ENCODE results near the gene HMG20B. TPM values are rescaled to one million over a fixed set of nuclear protein-coding genes. Genes with fewer than 3 reads are reported as not detected.
A peak's percentile ranks its signal among the peaks of the same experiment; 100 is the strongest.

The HMG20B gene
- polyA plus RNA-seq, 1 donor (not counting 4 experiments of a cell fraction or from before 2014, with no cell fraction given) = 27.9 TPM

DNA sequence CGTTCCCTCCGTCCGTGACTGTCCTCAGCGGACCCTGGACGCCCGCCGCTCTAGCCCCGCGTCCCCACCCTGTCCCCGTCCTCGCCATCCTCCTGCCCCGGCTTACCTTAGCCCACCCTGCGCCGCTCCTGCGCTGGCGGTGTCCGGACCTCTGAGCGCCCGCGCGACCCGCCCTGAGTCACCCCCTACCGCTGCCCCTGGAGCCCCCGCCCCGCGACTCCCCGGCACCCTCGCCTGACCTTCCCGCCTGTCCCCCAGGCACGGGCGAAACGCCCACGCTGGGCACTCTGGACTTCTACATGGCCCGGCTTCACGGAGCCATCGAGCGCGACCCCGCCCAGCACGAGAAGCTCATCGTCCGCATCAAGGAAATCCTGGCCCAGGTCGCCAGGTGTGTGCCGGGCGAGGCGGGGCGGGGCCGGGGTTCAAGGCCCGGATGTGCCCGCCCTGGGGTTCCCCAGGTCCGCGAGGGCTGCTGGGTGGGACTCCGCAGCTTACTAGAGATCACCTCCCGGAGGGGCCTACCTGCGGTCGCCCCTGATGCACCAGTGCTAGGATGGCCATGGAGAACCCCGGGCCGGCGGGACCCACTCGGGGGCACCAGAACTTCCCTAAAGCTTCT, 5.1 kb downstream of the HMG20B start:
- H3K27ac ChIP-seq (ENCODE audit: control insufficient read depth, insufficient read depth, low read length) = no peak overlapping the region
- dilution Hi-C loops (cut with MboI; ENCODE audit: extremely low pct_ligation_motif_present, low sequenced_read_pairs) = no loop called here

DNA sequence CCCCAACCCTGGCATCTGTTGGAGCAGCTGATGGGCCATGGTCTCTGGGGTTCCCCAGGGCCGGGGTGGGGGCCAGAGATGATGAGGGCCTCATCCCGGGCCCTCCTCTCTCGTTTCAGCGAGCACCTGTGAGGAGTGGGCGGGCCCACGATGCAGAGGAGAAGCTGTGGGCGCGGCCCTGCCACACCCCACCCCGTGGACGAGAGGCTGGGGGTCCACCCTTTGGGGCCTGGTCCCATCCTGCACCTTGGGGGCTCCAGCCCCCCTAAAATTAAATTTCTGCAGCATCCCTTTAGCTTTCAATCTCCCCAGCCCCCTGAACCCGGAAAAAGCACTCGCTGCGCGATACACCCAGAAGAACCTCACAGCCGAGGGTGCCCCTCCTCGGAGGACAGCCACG, 5.6 kb downstream of the HMG20B start:
- FAIRE-seq (no peak), DNase-seq (ENCODE audit: low read depth, low spot score) (no peak)
- Histone ChIP-seq H3K27me3 (ENCODE audit: control insufficient read depth, extremely low read depth, insufficient read depth, low read length) (peaks cover 3% of the 10 kb centered on the region), H3K4me1 (ENCODE audit: control insufficient read depth, extremely low read depth, insufficient read depth, low read length) (peaks cover 11% of the 10 kb centered on the region), H4K20me1 (ENCODE audit: control insufficient read depth, extremely low read depth, insufficient read depth, low read length) (no peaks in the 10 kb centered on the region), H3K79me2 (ENCODE audit: control insufficient read depth, insufficient read depth, low read length) (no peaks in the 10 kb centered on the region), H3K36me3 (ENCODE audit: control insufficient read depth in 2 of 2, extremely low read depth in 1 of 2, insufficient read depth in 2 of 2, low read length in 2 of 2) (peaks cover 2 to 3% of the 10 kb centered on the region in 2 experiments), H3K9ac (ENCODE audit: control insufficient read depth, extremely low read depth, insufficient read depth, low read length) (no peak overlapping the region), H3K9me1 (ENCODE audit: control insufficient read depth, extremely low read depth, insufficient read depth, low read length) (no peaks in the 10 kb centered on the region), H3K4me3 (ENCODE audit: control insufficient read depth in 2 of 3, extremely low read depth in 1 of 3, insufficient read depth in 2 of 3, low read depth in 1 of 3, low read length in 3 of 3) (peak overlapping the region in 1 of 3 experiments; percentile 57), H3K27ac (ENCODE audit: control insufficient read depth, insufficient read depth, low read length) (no peak overlapping the region), H2AFZ (ENCODE audit: control insufficient read depth, low read length) (no peak overlapping the region), H3K4me2 (ENCODE audit: control insufficient read depth, extremely low read depth, insufficient read depth, low read depth, low read length) (no peak overlapping the region), H3K9me3 (ENCODE audit: control insufficient read depth, low read depth, low read length) (no peaks in the 10 kb centered on the region)
- dilution Hi-C loops (cut with MboI; ENCODE audit: extremely low pct_ligation_motif_present, low sequenced_read_pairs) = no loop called here
- TF ChIP-seq EZH2 (IDR thresholded peaks at IDR 0.05; ENCODE audit: low read length) = no peak
- TF ChIP-seq, protein P1, sequence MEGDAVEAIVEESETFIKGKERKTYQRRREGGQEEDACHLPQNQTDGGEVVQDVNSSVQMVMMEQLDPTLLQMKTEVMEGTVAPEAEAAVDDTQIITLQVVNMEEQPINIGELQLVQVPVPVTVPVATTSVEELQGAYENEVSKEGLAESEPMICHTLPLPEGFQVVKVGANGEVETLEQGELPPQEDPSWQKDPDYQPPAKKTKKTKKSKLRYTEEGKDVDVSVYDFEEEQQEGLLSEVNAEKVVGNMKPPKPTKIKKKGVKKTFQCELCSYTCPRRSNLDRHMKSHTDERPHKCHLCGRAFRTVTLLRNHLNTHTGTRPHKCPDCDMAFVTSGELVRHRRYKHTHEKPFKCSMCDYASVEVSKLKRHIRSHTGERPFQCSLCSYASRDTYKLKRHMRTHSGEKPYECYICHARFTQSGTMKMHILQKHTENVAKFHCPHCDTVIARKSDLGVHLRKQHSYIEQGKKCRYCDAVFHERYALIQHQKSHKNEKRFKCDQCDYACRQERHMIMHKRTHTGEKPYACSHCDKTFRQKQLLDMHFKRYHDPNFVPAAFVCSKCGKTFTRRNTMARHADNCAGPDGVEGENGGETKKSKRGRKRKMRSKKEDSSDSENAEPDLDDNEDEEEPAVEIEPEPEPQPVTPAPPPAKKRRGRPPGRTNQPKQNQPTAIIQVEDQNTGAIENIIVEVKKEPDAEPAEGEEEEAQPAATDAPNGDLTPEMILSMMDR (optimal IDR thresholded peaks at IDR 0.05 in 1 of 3, IDR thresholded peaks at IDR 0.05 in 1 of 3, conservative IDR thresholded peaks at IDR 0.05 in 1 of 3; ENCODE audit: extremely low read depth in 1 of 3, insufficient read depth in 2 of 3, low read length in 3 of 3) = no peak

More for the DNA sequence above, 5.1 kb downstream of the HMG20B start:
- Histone ChIP-seq H3K4me2 (ENCODE audit: control insufficient read depth, extremely low read depth, insufficient read depth, low read depth, low read length) (peak overlapping the region; percentile 10), H3K9me1 (ENCODE audit: control insufficient read depth, extremely low read depth, insufficient read depth, low read length) (no peaks in the 10 kb centered on the region), H3K79me2 (ENCODE audit: control insufficient read depth, insufficient read depth, low read length) (no peaks in the 10 kb centered on the region), H3K4me3 (ENCODE audit: control insufficient read depth in 2 of 3, extremely low read depth in 1 of 3, insufficient read depth in 2 of 3, low read depth in 1 of 3, low read length in 3 of 3) (peak overlapping the region in 1 of 3 experiments; percentile 57), H4K20me1 (ENCODE audit: control insufficient read depth, extremely low read depth, insufficient read depth, low read length) (no peaks in the 10 kb centered on the region), H2AFZ (ENCODE audit: control insufficient read depth, low read length) (no peak overlapping the region), H3K36me3 (ENCODE audit: control insufficient read depth in 2 of 2, extremely low read depth in 1 of 2, insufficient read depth in 2 of 2, low read length in 2 of 2) (peaks cover 2 to 3% of the 10 kb centered on the region in 2 experiments), H3K4me1 (ENCODE audit: control insufficient read depth, extremely low read depth, insufficient read depth, low read length) (peaks cover 11% of the 10 kb centered on the region), H3K9me3 (ENCODE audit: control insufficient read depth, low read depth, low read length) (no peaks in the 10 kb centered on the region), H3K9ac (ENCODE audit: control insufficient read depth, extremely low read depth, insufficient read depth, low read length) (no peak overlapping the region), H3K27me3 (ENCODE audit: control insufficient read depth, extremely low read depth, insufficient read depth, low read length) (no peaks in the 10 kb centered on the region)
- DNase-seq (ENCODE audit: low read depth, low spot score) = no peak
- FAIRE-seq = no peak
- TF ChIP-seq EZH2 (IDR thresholded peaks at IDR 0.05; ENCODE audit: low read length) = no peak
- TF ChIP-seq, protein P1 (optimal IDR thresholded peaks at IDR 0.05 in 1 of 3, IDR thresholded peaks at IDR 0.05 in 1 of 3, conservative IDR thresholded peaks at IDR 0.05 in 1 of 3; ENCODE audit: extremely low read depth in 1 of 3, insufficient read depth in 2 of 3, low read length in 3 of 3) = no peak

Measured in keratinocyte (primary cell).